ENCODE measurements around the gene POTEJ. TPM values are rescaled to one million over a fixed set of nuclear protein-coding genes. Genes with fewer than 3 reads are reported as not detected.
"Not testable (repeated sequence)": the region's sequence is repeated elsewhere in the genome, so short reads cannot be mapped to it uniquely, and the experiment has no call there.

POTEJ gene
- total RNA-seq, 5 donors from 2014 or later (not counting 1 experiment from before 2014, with no cell fraction given), result not detected

DNA sequence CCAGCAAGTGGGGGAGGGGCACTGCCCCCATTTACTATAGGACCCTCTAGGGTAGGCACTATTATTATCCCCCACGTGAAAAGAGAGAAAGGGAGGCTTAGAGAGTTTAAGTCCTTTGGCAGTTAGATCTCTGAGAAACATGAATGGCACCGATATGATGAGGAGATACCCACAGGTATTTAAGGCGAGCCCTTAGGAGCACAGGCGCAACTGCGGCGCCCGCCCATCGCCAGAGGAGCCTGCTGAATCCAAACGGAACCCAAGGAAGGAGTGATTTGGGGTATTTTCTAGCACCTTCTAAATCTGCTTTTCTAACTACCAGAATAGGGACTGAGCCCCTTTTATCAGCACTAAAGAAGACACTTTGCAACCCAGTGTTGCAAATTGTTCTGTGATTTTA is 11.3 kb upstream of the POTEJ start:
- POLR2A ChIA-PET; H3K4me1 Mint-ChIP-seq; H3K36me3 Mint-ChIP-seq; H3K27me3 ChIP-seq (replicated peaks in 1 of 2; ENCODE audit: control insufficient read depth in 2 of 2, extremely low read depth in 1 of 2, insufficient read depth in 2 of 2, low read length in 1 of 2); H3K27ac Mint-ChIP-seq; DNase-seq; H3K27ac ChIP-seq (ENCODE audit: low read length); H3K4me3 Mint-ChIP-seq; CTCF ChIA-PET; H3K4me3 ChIP-seq (ENCODE audit: control insufficient read depth in 1 of 2, extremely low read depth in 1 of 2, low read length in 1 of 2); H3K27me3 Mint-ChIP-seq; H3K4me1 ChIP-seq (ENCODE audit: control insufficient read depth in 1 of 2, extremely low read depth in 1 of 2, insufficient read depth in 2 of 2, low read length in 2 of 2); H3K9me3 ChIP-seq; H3K9me3 Mint-ChIP-seq; H3K36me3 ChIP-seq (ENCODE audit: control insufficient read depth in 2 of 2, extremely low read depth in 1 of 2, insufficient read depth in 1 of 2, low read length in 1 of 2); ATAC-seq (replicated peaks in 1 of 4): not testable (repeated sequence)
- WGBS (ENCODE audit: insufficient coverage), result no CpG with 5 or more reads among the region's 9 CpGs

DNA sequence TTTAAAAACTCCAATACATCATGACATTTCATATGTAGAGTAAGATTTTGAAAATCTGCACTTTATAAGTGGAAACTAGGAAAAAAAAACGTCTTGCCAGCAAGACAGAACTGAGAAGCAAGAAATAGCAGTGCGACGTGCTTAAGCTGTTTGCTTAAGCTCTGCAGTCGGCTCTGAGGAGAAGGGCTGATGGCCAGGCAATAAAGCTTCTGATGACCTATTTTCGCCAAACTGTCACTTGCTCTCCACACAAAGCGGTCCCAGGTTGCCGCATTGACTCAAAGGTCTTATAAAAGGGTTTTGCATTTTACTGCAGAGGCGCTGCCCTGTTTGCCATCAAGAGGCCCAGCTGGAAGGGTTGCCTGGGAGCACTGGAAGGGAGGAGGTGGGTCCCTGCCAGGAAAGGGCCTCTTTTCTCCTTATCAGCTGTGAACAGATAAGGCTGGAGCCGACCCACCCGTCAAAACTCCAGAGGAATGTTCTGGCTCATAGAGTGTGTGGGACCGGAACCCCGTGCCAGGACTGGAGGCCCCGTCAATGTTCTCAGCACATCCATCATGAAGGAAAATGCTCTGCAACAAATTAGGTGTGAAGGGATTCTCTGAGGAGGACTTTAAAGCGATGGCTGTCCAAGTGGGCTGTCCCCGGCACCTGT is 9.5 kb upstream of the POTEJ start:
- H3K27ac Mint-ChIP-seq; H3K27me3 ChIP-seq (replicated peaks in 1 of 2; ENCODE audit: control insufficient read depth in 2 of 2, extremely low read depth in 1 of 2, insufficient read depth in 2 of 2, low read length in 1 of 2); H3K27ac ChIP-seq (ENCODE audit: low read length); H3K36me3 Mint-ChIP-seq; H3K4me3 Mint-ChIP-seq; H3K27me3 Mint-ChIP-seq; POLR2A ChIA-PET; H3K4me1 ChIP-seq (ENCODE audit: control insufficient read depth in 1 of 2, extremely low read depth in 1 of 2, insufficient read depth in 2 of 2, low read length in 2 of 2); H3K9me3 Mint-ChIP-seq; H3K36me3 ChIP-seq (ENCODE audit: control insufficient read depth in 2 of 2, extremely low read depth in 1 of 2, insufficient read depth in 1 of 2, low read length in 1 of 2); CTCF ChIA-PET; DNase-seq; ATAC-seq (replicated peaks in 1 of 4); H3K4me3 ChIP-seq (ENCODE audit: control insufficient read depth in 1 of 2, extremely low read depth in 1 of 2, low read length in 1 of 2); H3K4me1 Mint-ChIP-seq; H3K9me3 ChIP-seq: not testable (repeated sequence)
- WGBS (ENCODE audit: insufficient coverage), result no CpG with 5 or more reads among the region's 15 CpGs

DNA sequence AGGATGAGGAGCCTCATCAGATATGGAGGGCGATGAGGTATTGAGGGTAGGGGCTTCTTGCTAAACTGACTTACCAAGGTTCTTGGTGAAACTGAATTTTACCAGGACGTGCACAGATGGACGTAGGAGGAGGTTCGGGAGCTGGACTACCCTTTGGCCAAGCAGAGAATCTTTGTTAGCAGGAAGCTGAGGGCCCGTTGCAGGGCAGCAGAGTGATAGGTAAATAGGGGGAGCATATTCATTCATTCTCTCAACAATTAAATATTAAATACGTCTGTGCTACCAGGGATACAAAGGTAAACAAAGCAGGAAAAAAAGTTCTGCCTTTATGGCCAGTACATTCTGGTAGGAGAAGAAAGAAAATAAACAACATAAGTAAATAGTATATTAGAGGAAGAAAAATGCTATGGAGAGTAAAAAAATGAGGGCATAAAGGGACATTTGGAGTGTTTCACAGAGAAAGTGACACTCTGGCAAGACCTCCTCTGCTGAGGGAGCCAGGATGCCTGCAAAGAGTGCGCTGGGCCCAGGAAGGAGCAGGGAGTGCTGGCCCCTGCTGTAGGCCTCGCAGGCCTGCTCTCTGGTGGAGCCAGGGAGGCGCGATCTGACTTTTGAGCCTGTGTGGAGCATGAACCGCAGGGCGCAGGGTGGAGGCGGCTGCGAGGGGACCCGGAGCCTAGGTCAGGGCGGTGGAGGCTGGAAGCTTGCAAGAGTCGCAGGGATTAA is 2.8 kb upstream of the POTEJ start:
- H3K36me3 ChIP-seq (ENCODE audit: control insufficient read depth in 2 of 2, extremely low read depth in 1 of 2, insufficient read depth in 1 of 2, low read length in 1 of 2); ATAC-seq (replicated peaks in 1 of 4); H3K36me3 Mint-ChIP-seq; H3K27me3 ChIP-seq (replicated peaks in 1 of 2; ENCODE audit: control insufficient read depth in 2 of 2, extremely low read depth in 1 of 2, insufficient read depth in 2 of 2, low read length in 1 of 2); H3K27ac Mint-ChIP-seq; H3K27me3 Mint-ChIP-seq; POLR2A ChIA-PET; H3K4me1 Mint-ChIP-seq; H3K9me3 Mint-ChIP-seq; DNase-seq; CTCF ChIA-PET; H3K4me3 Mint-ChIP-seq; H3K4me1 ChIP-seq (ENCODE audit: control insufficient read depth in 1 of 2, extremely low read depth in 1 of 2, insufficient read depth in 2 of 2, low read length in 2 of 2); H3K9me3 ChIP-seq; H3K27ac ChIP-seq (ENCODE audit: low read length); H3K4me3 ChIP-seq (ENCODE audit: control insufficient read depth in 1 of 2, extremely low read depth in 1 of 2, low read length in 1 of 2): not testable (repeated sequence)
- no CpG with 5 or more reads among the region's 17 CpGs for WGBS (ENCODE audit: insufficient coverage)

DNA sequence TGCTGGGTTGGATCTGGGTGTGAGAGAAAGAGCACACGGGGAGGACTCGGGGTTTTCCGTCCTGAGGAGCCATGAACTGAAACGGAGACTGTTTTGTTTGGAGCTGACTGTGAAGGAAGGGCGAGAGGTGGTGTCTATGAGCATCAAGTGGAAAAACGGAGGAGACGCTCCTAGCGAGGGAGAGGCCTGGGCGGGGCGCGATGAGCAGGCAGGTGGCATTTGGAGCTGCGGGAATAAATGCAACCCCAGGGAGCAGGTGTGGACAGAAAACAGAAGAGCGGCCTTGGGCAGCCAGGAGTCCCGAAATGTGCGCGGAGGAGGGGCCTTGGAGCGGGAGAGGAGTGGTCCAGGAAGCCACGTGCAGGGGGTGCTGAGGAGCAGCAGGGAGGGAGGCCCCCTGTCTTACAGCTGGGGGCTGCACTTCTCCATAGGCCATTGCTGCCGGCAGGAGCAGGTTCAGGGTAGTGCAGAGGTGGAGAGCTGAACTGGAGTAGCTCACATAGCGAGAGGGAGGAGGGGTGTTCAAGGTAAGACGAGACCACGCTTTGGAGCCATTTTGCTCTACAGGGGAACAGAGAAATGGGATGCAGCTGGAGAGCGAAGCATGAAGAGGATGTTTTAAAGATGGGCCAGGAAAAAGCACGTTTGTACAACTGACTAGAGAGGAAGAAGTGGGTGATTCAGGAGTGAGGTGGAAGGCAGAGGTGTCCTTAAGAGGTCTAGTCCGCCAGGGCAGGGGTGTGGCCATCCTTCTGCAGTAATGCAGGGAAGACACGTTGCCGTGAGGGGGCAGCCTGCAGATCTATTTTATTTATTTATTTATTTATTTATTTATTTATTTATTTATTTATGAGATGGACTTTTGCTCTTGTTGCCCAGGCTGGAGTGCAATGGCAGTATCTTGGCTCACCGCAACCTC is 2.0 kb upstream of the POTEJ start:
- H3K4me3 Mint-ChIP-seq; H3K36me3 ChIP-seq (ENCODE audit: control insufficient read depth in 2 of 2, extremely low read depth in 1 of 2, insufficient read depth in 1 of 2, low read length in 1 of 2); H3K4me1 Mint-ChIP-seq; H3K9me3 Mint-ChIP-seq; DNase-seq; CTCF ChIA-PET; H3K4me1 ChIP-seq (ENCODE audit: control insufficient read depth in 1 of 2, extremely low read depth in 1 of 2, insufficient read depth in 2 of 2, low read length in 2 of 2); H3K27ac Mint-ChIP-seq; H3K4me3 ChIP-seq (ENCODE audit: control insufficient read depth in 1 of 2, extremely low read depth in 1 of 2, low read length in 1 of 2); ATAC-seq (replicated peaks in 1 of 4); H3K27me3 Mint-ChIP-seq; H3K9me3 ChIP-seq; POLR2A ChIA-PET; H3K27ac ChIP-seq (ENCODE audit: low read length); H3K27me3 ChIP-seq (replicated peaks in 1 of 2; ENCODE audit: control insufficient read depth in 2 of 2, extremely low read depth in 1 of 2, insufficient read depth in 2 of 2, low read length in 1 of 2); H3K36me3 Mint-ChIP-seq: not testable (repeated sequence)
- no CpG with 5 or more reads among the region's 28 CpGs for WGBS (ENCODE audit: insufficient coverage)

DNA sequence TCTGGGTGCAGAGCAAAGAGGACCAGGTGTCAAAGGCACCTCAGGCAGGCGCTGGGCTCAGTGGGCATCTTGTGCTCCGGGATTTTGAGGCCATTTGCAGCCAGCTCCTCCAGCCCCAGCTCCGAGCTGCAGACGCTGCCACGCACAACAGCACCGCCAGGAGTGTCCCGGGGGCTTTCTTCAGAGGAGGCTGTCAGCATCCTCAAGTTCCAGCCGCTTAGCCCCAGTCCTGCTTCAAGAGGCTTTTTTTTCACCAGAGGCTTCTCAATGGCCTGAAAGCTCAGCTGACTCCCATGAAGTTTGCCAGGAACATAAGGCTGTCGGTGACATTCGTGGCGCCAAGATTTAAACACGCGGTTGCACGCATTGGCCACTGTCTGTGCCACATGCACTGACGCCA is 754 bp upstream of the POTEJ start:
- H3K27me3 ChIP-seq (replicated peaks in 1 of 2; ENCODE audit: control insufficient read depth in 2 of 2, extremely low read depth in 1 of 2, insufficient read depth in 2 of 2, low read length in 1 of 2); H3K4me3 Mint-ChIP-seq; CTCF ChIA-PET; H3K27me3 Mint-ChIP-seq; DNase-seq; H3K36me3 Mint-ChIP-seq; H3K36me3 ChIP-seq (ENCODE audit: control insufficient read depth in 2 of 2, extremely low read depth in 1 of 2, insufficient read depth in 1 of 2, low read length in 1 of 2); H3K9me3 Mint-ChIP-seq; POLR2A ChIA-PET; H3K4me1 Mint-ChIP-seq; H3K9me3 ChIP-seq; ATAC-seq (replicated peaks in 1 of 4); H3K27ac ChIP-seq (ENCODE audit: low read length); H3K4me3 ChIP-seq (ENCODE audit: control insufficient read depth in 1 of 2, extremely low read depth in 1 of 2, low read length in 1 of 2); H3K4me1 ChIP-seq (ENCODE audit: control insufficient read depth in 1 of 2, extremely low read depth in 1 of 2, insufficient read depth in 2 of 2, low read length in 2 of 2); H3K27ac Mint-ChIP-seq: not testable (repeated sequence)
- WGBS (ENCODE audit: insufficient coverage), result 93% methylated on average over 8 of the region's 15 CpGs

DNA sequence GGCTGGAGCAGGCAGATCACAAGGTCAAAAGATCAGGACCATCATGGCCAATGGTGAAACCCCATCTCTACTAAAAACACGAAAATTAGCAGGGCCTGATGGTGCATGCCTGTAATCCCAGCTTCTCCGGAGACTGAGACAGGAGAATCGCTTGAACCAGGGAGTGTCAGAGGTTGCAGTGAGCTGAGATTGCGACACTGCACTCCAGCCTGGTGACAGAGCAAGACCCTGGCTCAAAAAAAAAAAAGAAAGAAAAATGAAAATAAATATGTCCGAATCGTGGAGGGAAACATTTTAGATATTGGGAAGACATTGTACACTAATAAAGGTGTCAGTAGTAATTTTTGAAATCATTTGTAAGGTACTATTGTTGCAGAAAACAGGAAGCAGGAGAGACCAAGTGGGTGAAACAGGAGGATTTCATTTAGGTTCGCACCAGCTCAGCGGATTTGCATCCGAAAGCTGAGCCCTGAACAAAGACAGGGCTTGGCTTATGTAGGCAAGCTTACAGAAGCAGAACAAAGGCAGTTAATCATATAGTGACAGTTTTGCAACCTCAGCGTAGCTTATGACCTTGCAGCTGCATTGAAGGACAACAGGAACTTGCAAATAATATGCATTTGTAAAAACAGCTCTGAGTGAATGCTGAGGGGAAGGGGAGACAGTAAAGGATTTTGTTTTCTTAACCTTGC is 17.7 kb downstream of the POTEJ start:
- POLR2A ChIA-PET; H3K9me3 ChIP-seq; CTCF ChIA-PET; H3K4me1 Mint-ChIP-seq; H3K4me3 ChIP-seq (ENCODE audit: control insufficient read depth in 1 of 2, extremely low read depth in 1 of 2, low read length in 1 of 2); H3K9me3 Mint-ChIP-seq; H3K27me3 ChIP-seq (replicated peaks in 1 of 2; ENCODE audit: control insufficient read depth in 2 of 2, extremely low read depth in 1 of 2, insufficient read depth in 2 of 2, low read length in 1 of 2); DNase-seq; H3K27ac Mint-ChIP-seq; ATAC-seq (replicated peaks in 1 of 4); H3K4me3 Mint-ChIP-seq; H3K27ac ChIP-seq (ENCODE audit: low read length); H3K4me1 ChIP-seq (ENCODE audit: control insufficient read depth in 1 of 2, extremely low read depth in 1 of 2, insufficient read depth in 2 of 2, low read length in 2 of 2); H3K36me3 ChIP-seq (ENCODE audit: control insufficient read depth in 2 of 2, extremely low read depth in 1 of 2, insufficient read depth in 1 of 2, low read length in 1 of 2); H3K27me3 Mint-ChIP-seq; H3K36me3 Mint-ChIP-seq: not testable (repeated sequence)
- WGBS (ENCODE audit: insufficient coverage), result 67% methylated on average over 6 of the region's 10 CpGs
